GM18498 (cell line): ENCODE data around the gene IQGAP3.

Experiments
- ATAC-seq: cut with Tn5 transposase; IDR thresholded peaks from one replicate; pipeline ENCODE4 v1.9.1; 2021; ENCODE audit warnings: mild to moderate bottlenecking, moderate library complexity; ENCODE audit not compliant: unreplicated experiment

The IQGAP3 gene

GRCh38 chr1:156513185-156513584, 59.2 kb downstream of the IQGAP3 start:
- no peak for ATAC-seq

GRCh38 chr1:156511644-156512043, 60.7 kb downstream of the IQGAP3 start:
- ATAC-seq, result no peak

- ATAC-seq, result no peak
Measured at GRCh38 chr1:156510709-156511108, 61.7 kb downstream of the IQGAP3 start.

GRCh38 chr1:156509424-156510034, 62.8 kb downstream of the IQGAP3 start:
- no peak for ATAC-seq

GRCh38 chr1:156508955-156509234, 63.5 kb downstream of the IQGAP3 start:
- ATAC-seq, result no peak

- ATAC-seq, result no peak
Measured at GRCh38 chr1:156508205-156508954, 64.0 kb downstream of the IQGAP3 start.

GRCh38 chr1:156506450-156506849, 65.9 kb downstream of the IQGAP3 start:
- no peak for ATAC-seq

- no peak for ATAC-seq
Measured at GRCh38 chr1:156505679-156506298, 66.6 kb downstream of the IQGAP3 start.

GRCh38 chr1:156504821-156505678, 67.3 kb downstream of the IQGAP3 start:
- ATAC-seq, result peak; percentile 44

- no peak for ATAC-seq
Measured at GRCh38 chr1:156504438-156504813, 67.9 kb downstream of the IQGAP3 start.

- no peak for ATAC-seq
Measured at GRCh38 chr1:156503698-156504437, 68.5 kb downstream of the IQGAP3 start.

GRCh38 chr1:156502894-156503697, 69.3 kb downstream of the IQGAP3 start:
- ATAC-seq, result no peak

GRCh38 chr1:156502391-156502893, 69.9 kb downstream of the IQGAP3 start:
- ATAC-seq, result no peak

GRCh38 chr1:156500793-156501506, 71.4 kb downstream of the IQGAP3 start:
- ATAC-seq, result peak; percentile 67

- peak; percentile 0 for ATAC-seq
Measured at GRCh38 chr1:156500543-156500792, 71.9 kb downstream of the IQGAP3 start, which contains the start of gene MEF2D. TSS of gene MEF2D (minus strand) at chr1:156500775. CDS start at chr1:156483292, 17,483 bp downstream.

- peak; percentile 1 for ATAC-seq
Measured at GRCh38 chr1:156499842-156500542, 72.4 kb downstream of the IQGAP3 start.

GRCh38 chr1:156499194-156499841, 73.0 kb downstream of the IQGAP3 start:
- ATAC-seq, result no peak
